Osteoblast (primary cell): Measurements from ENCODE around the gene ITPRIP. TPM values are rescaled to one million over a fixed set of nuclear protein-coding genes. Genes with fewer than 3 reads are reported as not detected.

ENCODE experiments used
- DNase-seq: peaks from one replicate; pipeline ENCODE4 v3.0.0; 2011; ENCODE audit warnings: low spot score, mixed read lengths; ENCODE audit not compliant: insufficient read length; ENCODE audit errors: missing footprints
- H2AFZ ChIP-seq: 2 replicates; pipeline ENCODE4 v1.6.0; 2011; ENCODE audit warnings: mild to moderate bottlenecking, low read length
- H3K27ac ChIP-seq: 2 replicates; pipeline ENCODE4 v1.5.1; 2011; ENCODE audit warnings: mild to moderate bottlenecking, low read depth, low read length, moderate library complexity
- H3K27me3 ChIP-seq: 2 replicates; pipeline ENCODE4 v1.6.0; 2012; ENCODE audit warnings: mild to moderate bottlenecking, control low read depth, inconsistent platforms, low read length, moderate library complexity; ENCODE audit not compliant: insufficient read depth
- H3K36me3 ChIP-seq: 2 replicates; pipeline ENCODE4 v1.5.1; 2011; ENCODE audit warnings: mild to moderate bottlenecking, low read length, control low read depth, moderate library complexity; ENCODE audit not compliant: insufficient read depth
- H3K4me1 ChIP-seq: 2 replicates; pipeline ENCODE4 v1.5.1; 2011; ENCODE audit warnings: mild to moderate bottlenecking, low read length, control low read depth, moderate library complexity; ENCODE audit not compliant: insufficient read depth
- H3K4me2 ChIP-seq: 2 replicates; pipeline ENCODE4 v1.6.0; 2011; ENCODE audit warnings: mild to moderate bottlenecking, low read length; ENCODE audit not compliant: insufficient read depth
- H3K4me3 ChIP-seq: fragments of 200-600 bp; sonication (generic); 3 replicates; pipeline ENCODE4 v1.5.1; 2012; ENCODE audit warnings: mild to moderate bottlenecking, low read length, inconsistent platforms; ENCODE audit not compliant: insufficient read depth
- H3K79me2 ChIP-seq: 2 replicates; pipeline ENCODE4 v1.6.0; 2012; ENCODE audit warnings: mild to moderate bottlenecking, low read length, control low read depth, inconsistent platforms; ENCODE audit not compliant: insufficient read depth
- H3K9me3 ChIP-seq: 2 replicates; pipeline ENCODE4 v1.5.1; 2011; ENCODE audit warnings: low read depth, low read length, control low read depth
- H4K20me1 ChIP-seq: 2 replicates; pipeline ENCODE4 v1.6.0; 2012; ENCODE audit warnings: mild to moderate bottlenecking, low read length, control low read depth; ENCODE audit not compliant: insufficient read depth
- CTCF ChIP-seq: IDR thresholded peaks from 2 replicates; pipeline ENCODE4 v1.5.1; 2011; ENCODE audit warnings: mild to moderate bottlenecking, low read depth, low read length, moderate library complexity; ENCODE audit errors: extremely low read depth
- total RNA-seq: library from RNA; depleted of rRNA; stranded (reverse); fragments of >200 nt; gene quantifications from 2 replicates; pipeline ENCODE4 v1.2.3, GENCODE V29; 2012

ITPRIP gene
- total RNA-seq, 1 donor = 14.8 TPM

DNA sequence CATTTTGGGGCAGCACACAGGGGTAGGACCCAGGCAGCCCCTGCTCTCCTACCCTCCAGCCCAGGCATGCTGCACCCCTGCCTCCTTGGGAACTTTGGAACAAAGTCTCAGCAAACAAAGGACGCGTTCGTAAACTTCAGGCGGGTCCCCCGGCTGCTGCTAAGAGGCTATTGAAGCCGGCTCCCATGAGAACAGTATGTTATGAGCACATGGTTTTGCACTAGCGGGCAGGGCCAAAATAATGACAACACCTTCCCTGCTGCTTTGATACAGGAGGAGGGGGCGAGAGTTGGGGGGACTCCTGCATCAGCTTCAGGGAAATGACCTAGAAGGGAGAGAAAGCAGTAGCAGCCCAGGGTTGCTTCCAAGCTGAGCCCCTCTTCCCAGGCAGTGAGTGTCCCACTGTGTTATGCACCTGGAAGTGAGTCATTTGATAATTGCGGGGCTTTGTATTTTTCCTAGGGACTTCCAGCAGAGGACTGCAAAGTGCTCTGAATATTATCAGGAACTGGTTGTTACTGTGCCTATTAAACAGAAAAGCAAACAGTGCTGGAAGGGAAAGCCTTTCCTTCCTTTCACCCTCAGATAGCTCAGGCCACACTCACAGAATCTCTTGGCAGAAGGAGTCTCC lies 6.9 kb downstream of the ITPRIP start:
- TF ChIP-seq CTCF = no peak
- H3K4me2 ChIP-seq = peak overlapping the region; percentile 86
- no peak for DNase-seq
- no peaks in the 10 kb centered on the region for H3K9me3 ChIP-seq
- H3K36me3 ChIP-seq = peaks cover 19% of the 10 kb centered on the region
- no peaks in the 10 kb centered on the region for H3K27me3 ChIP-seq
- peak overlapping the region; percentile 30 for H3K4me3 ChIP-seq
- no peak overlapping the region for H2AFZ ChIP-seq
- peak overlapping the region; percentile 98 for H3K27ac ChIP-seq
- peaks cover 94% of the 10 kb centered on the region for H3K4me1 ChIP-seq
- peaks cover 82% of the 10 kb centered on the region for H3K79me2 ChIP-seq
- peaks cover 34% of the 10 kb centered on the region for H4K20me1 ChIP-seq

DNA sequence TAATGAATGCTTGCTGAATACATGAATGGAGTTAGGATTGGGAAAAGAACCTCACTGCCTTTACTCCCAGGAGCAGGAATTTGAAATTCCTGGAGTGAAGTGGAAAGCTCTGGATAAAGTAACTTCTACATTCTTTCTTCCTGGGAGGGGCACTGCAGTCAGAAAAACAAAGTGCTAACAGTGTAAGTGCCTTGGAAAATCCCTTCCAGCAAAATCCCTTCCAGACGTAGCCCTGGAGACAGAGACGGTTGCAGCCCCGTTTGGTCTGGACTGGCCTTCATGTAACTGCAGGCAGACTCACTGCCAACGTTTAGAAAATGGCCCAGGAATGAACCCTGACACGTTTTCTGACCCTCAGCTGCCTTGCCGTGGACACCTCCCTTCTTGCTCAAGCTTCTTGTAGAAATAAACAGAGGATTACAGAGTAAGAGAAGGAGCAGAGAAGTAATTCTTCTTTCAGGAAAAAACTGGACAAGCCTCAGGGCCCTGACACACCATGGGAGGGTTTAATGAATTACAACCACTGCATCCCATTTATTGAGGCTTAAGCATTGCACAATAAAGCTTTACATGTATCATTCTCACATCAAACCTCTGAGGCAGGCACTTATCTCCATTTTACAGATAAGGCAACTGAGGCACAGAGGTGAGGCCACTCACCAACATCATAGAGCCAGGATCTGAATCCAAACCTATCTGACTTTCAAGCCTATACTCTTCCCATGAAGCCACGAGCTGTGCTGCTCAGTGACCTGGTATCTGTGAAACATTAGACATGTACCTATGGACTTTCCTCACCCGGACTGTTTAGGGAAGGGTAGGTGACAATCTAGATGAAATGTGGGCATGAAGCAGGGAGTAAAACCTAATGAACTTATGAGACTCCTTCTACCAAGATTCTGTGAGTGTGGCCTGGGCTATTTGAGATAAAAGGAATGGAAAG lies 7.8 kb downstream of the ITPRIP start:
- no peak for DNase-seq

GRCh38 chr10:104329735-104330134 lies 8.5 kb downstream of the ITPRIP start:
- Histone ChIP-seq H3K9me3 (no peaks in the 10 kb centered on the region), H3K4me3 (peak overlapping the region; percentile 18), H3K27me3 (no peaks in the 10 kb centered on the region), H3K27ac (peak overlapping the region; percentile 98), H3K4me1 (peaks cover 89% of the 10 kb centered on the region), H3K4me2 (peak overlapping the region; percentile 86), H3K79me2 (peaks cover 82% of the 10 kb centered on the region), H3K36me3 (peaks cover 22% of the 10 kb centered on the region), H4K20me1 (peaks cover 25% of the 10 kb centered on the region), H2AFZ (no peak overlapping the region)
- TF ChIP-seq CTCF = no peak
- peak; percentile 93 for DNase-seq

More for the DNA sequence above, 7.8 kb downstream of the ITPRIP start:
- TF ChIP-seq CTCF = no peak
- Histone ChIP-seq H3K4me1 (peaks cover 96% of the 10 kb centered on the region), H3K4me2 (peak overlapping the region; percentile 86), H3K27ac (peak overlapping the region; percentile 98), H3K4me3 (peak overlapping the region; percentile 30), H2AFZ (no peak overlapping the region), H3K36me3 (peaks cover 22% of the 10 kb centered on the region), H3K79me2 (peaks cover 82% of the 10 kb centered on the region), H4K20me1 (peaks cover 31% of the 10 kb centered on the region), H3K27me3 (no peaks in the 10 kb centered on the region), H3K9me3 (no peaks in the 10 kb centered on the region)
